ENCODE measurements around the gene TP53RK. TPM values are rescaled to one million over a fixed set of nuclear protein-coding genes. Genes with fewer than 3 reads are reported as not detected.

Gene TP53RK
- polyA plus RNA-seq, 1 donor from 2014 or later, result 22.7 TPM

GRCh38 chr20:46639587-46639986 is 49.7 kb downstream of the TP53RK start:
- Histone ChIP-seq H3K9me3 (ENCODE audit: low read length) (no peaks in the 10 kb centered on the region), H3K36me3 (ENCODE audit: insufficient read depth, low read length) (no peaks in the 10 kb centered on the region), H3K9ac (ENCODE audit: low read length) (no peak overlapping the region), H4K20me1 (ENCODE audit: insufficient read depth) (no peaks in the 10 kb centered on the region), H3K4me3 (ENCODE audit: low read length) (no peak overlapping the region), H3K27me3 (ENCODE audit: insufficient read depth, low read depth, low read length) (no peaks in the 10 kb centered on the region), H3K79me2 (replicated peaks; ENCODE audit: insufficient read depth, low read length) (no peaks in the 10 kb centered on the region), H3F3A (ENCODE audit: insufficient read depth, low read length, poor library complexity, severe bottlenecking) (no peaks in the 10 kb centered on the region), H3K27ac (ENCODE audit: low read length) (no peak overlapping the region), H3K4me2 (ENCODE audit: low read length) (no peak overlapping the region), H2AFZ (ENCODE audit: low read depth, low read length) (no peak overlapping the region), H3K9me2 (ENCODE audit: insufficient read depth, low read length) (no peaks in the 10 kb centered on the region)
- TF ChIP-seq CTCF (IDR thresholded peaks at IDR 0.05; ENCODE audit: poor library complexity, severe bottlenecking) (no peak), RAD21 (conservative IDR thresholded peaks at IDR 0.05) (no peak), SMC3 (conservative IDR thresholded peaks at IDR 0.05; ENCODE audit: poor library complexity) (no peak), POLR2AphosphoS5 (IDR thresholded peaks at IDR 0.05) (no peak), EP300 (conservative IDR thresholded peaks at IDR 0.05; ENCODE audit: poor library complexity, severe bottlenecking) (no peak), MXI1 (conservative IDR thresholded peaks at IDR 0.05; ENCODE audit: poor library complexity, severe bottlenecking) (no peak), REST (IDR thresholded peaks at IDR 0.05; ENCODE audit: borderline replicate concordance) (no peak), TAF1 (IDR thresholded peaks at IDR 0.05; ENCODE audit: low read depth) (no peak), EZH2 (IDR thresholded peaks at IDR 0.05; ENCODE audit: borderline replicate concordance, insufficient read depth, low read length, poor library complexity, severe bottlenecking) (no peak)

- H3K79me2 ChIP-seq (replicated peaks; ENCODE audit: insufficient read depth, low read length), result no peaks in the 10 kb centered on the region
- no peaks in the 10 kb centered on the region for H3K9me2 ChIP-seq (ENCODE audit: insufficient read depth, low read length)
- no peak overlapping the region for H3K9ac ChIP-seq (ENCODE audit: low read length)
- no peaks in the 10 kb centered on the region for H3F3A ChIP-seq (ENCODE audit: insufficient read depth, low read length, poor library complexity, severe bottlenecking)
- H3K27me3 ChIP-seq (ENCODE audit: insufficient read depth, low read depth, low read length), result no peaks in the 10 kb centered on the region
- H2AFZ ChIP-seq (ENCODE audit: low read depth, low read length), result no peak overlapping the region
- no peak overlapping the region for H3K27ac ChIP-seq (ENCODE audit: low read length)
- H3K4me3 ChIP-seq (ENCODE audit: low read length), result no peak overlapping the region
- H3K4me2 ChIP-seq (ENCODE audit: low read length), result no peak overlapping the region
- H3K9me3 ChIP-seq (ENCODE audit: low read length), result no peaks in the 10 kb centered on the region
- no peaks in the 10 kb centered on the region for H4K20me1 ChIP-seq (ENCODE audit: insufficient read depth)
- TF ChIP-seq RAD21 (conservative IDR thresholded peaks at IDR 0.05), result no peak
- TF ChIP-seq TAF1 (IDR thresholded peaks at IDR 0.05; ENCODE audit: low read depth), result no peak
- no peak for TF ChIP-seq REST (IDR thresholded peaks at IDR 0.05; ENCODE audit: borderline replicate concordance)
- TF ChIP-seq POLR2AphosphoS5 (IDR thresholded peaks at IDR 0.05), result no peak
- no peak for TF ChIP-seq SMC3 (conservative IDR thresholded peaks at IDR 0.05; ENCODE audit: poor library complexity)
- H3K36me3 ChIP-seq (ENCODE audit: insufficient read depth, low read length), result no peaks in the 10 kb centered on the region
Observed at GRCh38 chr20:46638898-46639274, 50.4 kb downstream of the TP53RK start.
